Measurements from ENCODE around the gene CDC42BPB.

DNA sequence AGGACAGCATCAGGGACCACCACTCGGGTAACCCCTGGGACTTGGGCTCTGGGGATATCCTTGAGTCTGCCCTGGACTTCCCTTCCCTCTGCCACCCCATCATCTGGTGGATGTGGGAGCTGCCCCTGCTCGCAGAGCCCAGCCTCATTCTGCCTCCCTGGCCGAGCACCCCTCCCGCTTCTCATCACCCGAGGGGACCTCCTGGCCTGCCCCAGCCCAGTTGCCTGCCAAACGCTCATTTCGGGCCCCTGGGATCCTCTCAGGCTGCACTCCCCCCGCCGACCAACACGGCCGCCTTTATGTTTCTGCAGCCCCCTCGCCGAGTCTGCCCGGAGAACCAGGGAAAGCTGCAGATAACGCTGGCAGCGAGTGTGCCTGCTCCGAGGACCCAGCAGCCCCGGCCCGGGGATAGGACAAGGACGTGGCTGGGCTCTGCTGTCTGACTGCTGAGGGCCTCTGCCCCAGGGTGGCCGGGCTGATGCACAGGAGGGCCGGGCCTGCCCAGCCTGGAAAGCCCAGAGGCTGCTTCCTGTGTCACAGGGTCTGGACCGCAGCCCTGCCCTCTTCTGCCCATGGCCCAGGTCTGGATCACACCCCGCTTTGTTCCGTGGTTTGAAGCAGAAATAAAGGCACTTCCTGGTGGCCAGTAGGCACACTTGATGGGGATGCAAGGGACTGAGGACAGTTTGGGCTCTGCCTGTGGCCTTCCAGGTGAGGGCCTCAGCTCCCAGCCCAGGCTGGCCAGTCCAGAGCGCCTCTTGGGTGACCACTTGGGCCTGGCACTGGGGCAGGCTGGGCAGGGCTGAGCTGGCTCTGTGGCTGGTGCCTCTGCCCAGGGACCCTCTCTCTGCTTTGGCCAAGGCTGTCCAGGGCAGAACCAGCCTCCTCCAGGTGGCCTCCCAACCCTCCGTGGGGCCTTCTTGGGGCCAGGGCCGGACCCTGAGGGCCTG lies 32.3 kb upstream of the CDC42BPB start:
- TF ChIP-seq POLR2AphosphoS5 (IDR thresholded peaks at IDR 0.05; ENCODE audit: low read depth, low read length): no peak
- TF ChIP-seq, protein P1, sequence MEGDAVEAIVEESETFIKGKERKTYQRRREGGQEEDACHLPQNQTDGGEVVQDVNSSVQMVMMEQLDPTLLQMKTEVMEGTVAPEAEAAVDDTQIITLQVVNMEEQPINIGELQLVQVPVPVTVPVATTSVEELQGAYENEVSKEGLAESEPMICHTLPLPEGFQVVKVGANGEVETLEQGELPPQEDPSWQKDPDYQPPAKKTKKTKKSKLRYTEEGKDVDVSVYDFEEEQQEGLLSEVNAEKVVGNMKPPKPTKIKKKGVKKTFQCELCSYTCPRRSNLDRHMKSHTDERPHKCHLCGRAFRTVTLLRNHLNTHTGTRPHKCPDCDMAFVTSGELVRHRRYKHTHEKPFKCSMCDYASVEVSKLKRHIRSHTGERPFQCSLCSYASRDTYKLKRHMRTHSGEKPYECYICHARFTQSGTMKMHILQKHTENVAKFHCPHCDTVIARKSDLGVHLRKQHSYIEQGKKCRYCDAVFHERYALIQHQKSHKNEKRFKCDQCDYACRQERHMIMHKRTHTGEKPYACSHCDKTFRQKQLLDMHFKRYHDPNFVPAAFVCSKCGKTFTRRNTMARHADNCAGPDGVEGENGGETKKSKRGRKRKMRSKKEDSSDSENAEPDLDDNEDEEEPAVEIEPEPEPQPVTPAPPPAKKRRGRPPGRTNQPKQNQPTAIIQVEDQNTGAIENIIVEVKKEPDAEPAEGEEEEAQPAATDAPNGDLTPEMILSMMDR (IDR thresholded peaks at IDR 0.05): no peak

All from Panc1 (cell line).